Transverse colon (tissue), 4 donors: ENCODE results near the gene LAMB4. TPM values are rescaled to one million over a fixed set of nuclear protein-coding genes. Genes with fewer than 3 reads are reported as not detected.
"Not testable (repeated sequence)": the region's sequence is repeated elsewhere in the genome, so short reads cannot be mapped to it uniquely, and the experiment has no call there.

Experiments used
- DNase-seq: peaks from one replicate; pipeline ENCODE4 v3.0.0-alpha.2; 2019
- H3K27ac ChIP-seq, 4 donors: fragments of 200-600 bp; sonication (generic); 2 replicates each; pipeline ENCODE4 v1.5.1; 2016 to 2018; ENCODE audit warnings: inconsistent platforms in 4 of 4
- H3K27me3 ChIP-seq: fragments of 200-600 bp; sonication (generic); 2 replicates; pipeline ENCODE4 v1.5.1; 2017; ENCODE audit warnings: inconsistent platforms
- H3K36me3 ChIP-seq, 4 donors: fragments of 200-600 bp; sonication (generic); 2 replicates each; pipeline ENCODE4 v1.5.1; 2017 to 2019; ENCODE audit warnings: inconsistent platforms in 4 of 4
- H3K4me1 ChIP-seq, 4 donors: fragments of 200-600 bp; sonication (generic); 2 replicates each; pipeline ENCODE4 v1.5.1; 2017 to 2020; ENCODE audit warnings: inconsistent platforms in 4 of 4
- H3K4me3 ChIP-seq, 4 donors: fragments of 200-600 bp; sonication (generic); 1 replicate in 1 of 4; 2 replicates in 3 of 4; pipeline versions ENCODE4 v1.5.1 to v1.6.1; 2017 to 2019; ENCODE audit warnings: inconsistent platforms in 4 of 4
- H3K9me3 ChIP-seq, 2 donors: fragments of 200-600 bp; sonication (generic); 2 replicates each; pipeline ENCODE4 v1.5.1; 2017 to 2019; ENCODE audit warnings: inconsistent platforms in 2 of 2
- EP300 ChIP-seq: sonication (generic); formaldehyde crosslinking; IDR thresholded peaks from one replicate; pipeline ENCODE4 v1.6.1; 2017; ENCODE audit warnings: antibody characterized with exemption, low read depth
- POLR2A ChIP-seq: fragments of 450-650 bp; IDR thresholded peaks from one replicate; pipeline ENCODE4 v1.6.1; 2016; ENCODE audit warnings: antibody characterized with exemption, mild to moderate bottlenecking, moderate library complexity
- POLR2AphosphoS5 ChIP-seq, 3 donors: sonication (generic); formaldehyde crosslinking; IDR thresholded peaks; one replicate each; pipeline ENCODE4 v1.6.1; 2016; ENCODE audit warnings: antibody characterized with exemption in 3 of 3
- WGBS, 2 donors: methylation state at CpG; one replicate each; pipeline ENCODE4 v1.1.5; 2018; ENCODE audit warnings: low coverage in 1 of 2; 5-methylcytosine and 5-hydroxymethylcytosine counted together
- in situ Hi-C, 4 donors: fragments of 200-750 bp; cut with MboI; loops; one replicate each; pipeline versions ENCODE4 v1.15.0 to v1.15.1; 2017; ENCODE audit warnings: low sequenced_read_pairs in 3 of 4, low pct_ligation_motif_present in 1 of 4, low pct_unique_long_range_greater_than_20kb in 1 of 4
- intact Hi-C: fragments of 100-400 bp; cut with DNase I; formaldehyde crosslinking; loops from one replicate; pipeline ENCODE4 v1.15.1; 2023; ENCODE audit warnings: low total_unique reads
- total RNA-seq, 4 donors: library from RNA; depleted of rRNA; stranded (reverse); fragments of >200 nt; gene quantifications; one replicate each; pipeline ENCODE4 v1.1.0, GENCODE V29; 2016
- TF ChIP-seq, protein P1 (sequence below), 5 experiments: fragments of 200-600 bp in 3 of 5; fragments of 450-650 bp in 2 of 5; sonication (generic) in 3 of 5; IDR thresholded peaks; 1 replicate in 2 of 5; 2 replicates in 3 of 5; pipeline ENCODE4 v1.5.1; 2016 to 2017; ENCODE audit warnings: antibody characterized with exemption in 5 of 5, inconsistent platforms in 3 of 5, mild to moderate bottlenecking in 2 of 5, moderate library complexity in 1 of 5

The LAMB4 gene
- total RNA-seq, 4 donors from 2014 or later, result not detected

DNA sequence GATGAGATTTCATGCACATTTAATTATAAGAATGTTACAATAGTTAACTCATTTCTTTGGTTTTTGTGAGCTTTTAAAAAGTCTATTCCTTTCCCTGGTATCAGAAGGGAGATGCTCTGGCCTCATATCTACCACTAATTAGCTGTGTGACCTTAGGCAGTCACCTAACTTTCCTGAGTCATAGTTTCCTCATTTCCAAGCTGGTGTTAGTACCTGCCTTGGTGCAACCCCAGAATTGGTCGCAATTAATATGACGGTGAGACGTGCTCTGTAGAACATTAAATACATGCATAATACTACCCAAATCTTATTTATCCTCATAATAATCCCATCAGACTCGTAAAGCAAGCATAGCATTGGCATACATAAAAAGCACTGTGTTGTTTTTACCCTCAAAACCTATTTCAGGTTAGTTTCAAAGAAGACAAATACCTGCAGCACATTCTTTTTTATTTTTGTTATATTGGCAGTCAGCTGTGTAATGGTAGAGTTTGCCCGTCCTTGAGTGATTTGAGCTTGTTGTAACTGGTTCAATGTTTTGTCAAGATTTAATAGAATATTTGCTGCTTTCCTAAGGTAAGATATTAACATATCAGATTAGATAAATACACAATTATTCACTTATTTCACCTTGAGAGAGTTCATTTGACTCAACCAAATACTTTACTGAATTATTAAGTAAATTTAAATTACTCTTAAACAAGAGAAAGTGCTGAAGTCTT, 96.2 kb downstream of the LAMB4 start:
- Histone ChIP-seq H3K9me3 (no peaks in the 10 kb centered on the region), H3K4me1 (no peaks in the 10 kb centered on the region), H3K4me3 (no peak overlapping the region), H3K27ac (no peak overlapping the region), H3K36me3 (no peaks in the 10 kb centered on the region), H3K27me3 (no peaks in the 10 kb centered on the region)
- in situ Hi-C loops (no loop called here), intact Hi-C loops (no loop called here)
- TF ChIP-seq, protein P1, sequence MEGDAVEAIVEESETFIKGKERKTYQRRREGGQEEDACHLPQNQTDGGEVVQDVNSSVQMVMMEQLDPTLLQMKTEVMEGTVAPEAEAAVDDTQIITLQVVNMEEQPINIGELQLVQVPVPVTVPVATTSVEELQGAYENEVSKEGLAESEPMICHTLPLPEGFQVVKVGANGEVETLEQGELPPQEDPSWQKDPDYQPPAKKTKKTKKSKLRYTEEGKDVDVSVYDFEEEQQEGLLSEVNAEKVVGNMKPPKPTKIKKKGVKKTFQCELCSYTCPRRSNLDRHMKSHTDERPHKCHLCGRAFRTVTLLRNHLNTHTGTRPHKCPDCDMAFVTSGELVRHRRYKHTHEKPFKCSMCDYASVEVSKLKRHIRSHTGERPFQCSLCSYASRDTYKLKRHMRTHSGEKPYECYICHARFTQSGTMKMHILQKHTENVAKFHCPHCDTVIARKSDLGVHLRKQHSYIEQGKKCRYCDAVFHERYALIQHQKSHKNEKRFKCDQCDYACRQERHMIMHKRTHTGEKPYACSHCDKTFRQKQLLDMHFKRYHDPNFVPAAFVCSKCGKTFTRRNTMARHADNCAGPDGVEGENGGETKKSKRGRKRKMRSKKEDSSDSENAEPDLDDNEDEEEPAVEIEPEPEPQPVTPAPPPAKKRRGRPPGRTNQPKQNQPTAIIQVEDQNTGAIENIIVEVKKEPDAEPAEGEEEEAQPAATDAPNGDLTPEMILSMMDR (IDR thresholded peaks at IDR 0.05), result no peak
- TF ChIP-seq EP300 (no peak), POLR2A (no peak)
- DNase-seq, result no peak
- 88 to 93% methylated on average over 1 to 5 of the region's 5 CpGs for whole genome bisulfite sequencing, 2 donors

DNA sequence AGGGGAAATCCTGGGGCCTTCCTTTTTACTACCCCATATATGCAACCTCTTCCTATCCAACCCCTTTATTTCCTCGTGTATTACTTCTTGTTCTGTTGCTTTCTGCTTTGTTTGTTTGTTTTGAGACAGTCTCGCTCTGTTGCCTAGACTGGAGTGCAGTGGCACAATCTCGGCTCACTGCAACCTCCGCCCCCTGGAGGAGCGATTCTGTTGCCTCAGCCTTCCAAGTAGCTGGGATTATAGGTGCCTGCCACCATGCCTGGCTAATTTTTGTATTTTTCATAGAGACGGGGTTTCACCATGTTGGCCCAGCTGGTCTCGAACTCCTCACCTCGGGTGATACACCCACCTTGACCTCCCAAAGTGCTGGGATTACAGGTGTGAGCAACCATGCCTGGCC, 96.9 kb downstream of the LAMB4 start:
- H3K27ac ChIP-seq, in situ Hi-C loops, H3K27me3 ChIP-seq, DNase-seq, H3K36me3 ChIP-seq, intact Hi-C loops, H3K9me3 ChIP-seq, H3K4me3 ChIP-seq, H3K4me1 ChIP-seq: not testable (repeated sequence)
- WGBS, 2 donors, result 83 to 84% methylated on average over 2 to 8 of the region's 8 CpGs

DNA sequence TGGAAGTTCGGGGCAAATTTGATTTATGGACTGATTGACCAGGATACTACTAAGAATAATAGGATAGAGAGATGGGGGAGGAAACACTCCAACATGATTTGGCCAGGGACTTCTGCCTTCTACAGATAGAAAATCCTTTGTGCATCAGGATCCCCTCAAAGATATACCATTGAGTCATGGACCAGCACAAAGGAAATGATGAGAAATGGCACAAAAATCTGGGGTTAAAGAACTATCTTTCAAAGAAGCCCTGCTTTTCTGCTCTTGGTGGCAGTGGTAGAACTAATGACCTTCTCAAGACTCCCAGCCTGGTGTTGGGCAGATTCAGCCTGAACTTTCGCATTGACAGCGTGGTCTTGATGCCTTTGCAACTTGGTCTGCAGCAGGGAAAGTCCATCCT, 99.6 kb downstream of the LAMB4 start:
- no peaks in the 10 kb centered on the region for H3K9me3 ChIP-seq
- intact Hi-C loops, result no loop called here
- H3K36me3 ChIP-seq, result no peaks in the 10 kb centered on the region
- no peak overlapping the region for H3K27ac ChIP-seq
- in situ Hi-C loops, result no loop called here
- peaks cover 0 to 2% (median 0%) of the 10 kb centered on the region in 4 donors for H3K4me1 ChIP-seq
- H3K4me3 ChIP-seq, result no peak overlapping the region
- H3K27me3 ChIP-seq, result no peaks in the 10 kb centered on the region
- TF ChIP-seq POLR2AphosphoS5 (IDR thresholded peaks at IDR 0.05) (no peak), EP300 (no peak), POLR2A (no peak)
- TF ChIP-seq, protein P1 (IDR thresholded peaks at IDR 0.05), result no peak
- no peak for DNase-seq
- WGBS, 2 donors, result 92 to 93% methylated on average over 3 of the region's 3 CpGs

DNA sequence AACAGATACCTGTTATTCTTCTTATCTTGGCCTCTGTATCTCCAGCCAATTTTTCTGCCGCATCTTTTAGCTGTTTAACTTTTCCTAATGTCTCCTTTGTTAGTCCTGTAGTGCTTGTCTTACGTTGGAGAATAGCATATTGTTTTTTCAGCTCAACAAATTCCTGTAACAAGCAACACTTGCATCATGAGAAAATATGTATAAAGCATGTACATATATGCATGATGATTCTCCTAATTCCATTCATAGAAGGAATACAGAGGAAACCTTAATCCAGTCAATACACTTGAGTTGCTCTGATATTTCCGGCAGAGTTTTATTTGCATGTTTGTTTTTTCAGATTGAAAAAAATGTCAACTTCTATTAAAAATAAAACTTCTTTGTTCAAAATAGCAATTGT, 101.1 kb downstream of the LAMB4 start:
- Histone ChIP-seq H3K27me3 (no peaks in the 10 kb centered on the region), H3K27ac (no peak overlapping the region), H3K4me1 (peaks cover 0 to 2% (median 0%) of the 10 kb centered on the region in 4 donors), H3K36me3 (no peaks in the 10 kb centered on the region), H3K4me3 (no peak overlapping the region), H3K9me3 (no peaks in the 10 kb centered on the region)
- 91 to 94% methylated on average over 3 of the region's 3 CpGs for WGBS, 2 donors
- intact Hi-C loops, result no loop called here
- no peak for DNase-seq
- in situ Hi-C loops, result no loop called here
- TF ChIP-seq, protein P1 (IDR thresholded peaks at IDR 0.05), result no peak

DNA sequence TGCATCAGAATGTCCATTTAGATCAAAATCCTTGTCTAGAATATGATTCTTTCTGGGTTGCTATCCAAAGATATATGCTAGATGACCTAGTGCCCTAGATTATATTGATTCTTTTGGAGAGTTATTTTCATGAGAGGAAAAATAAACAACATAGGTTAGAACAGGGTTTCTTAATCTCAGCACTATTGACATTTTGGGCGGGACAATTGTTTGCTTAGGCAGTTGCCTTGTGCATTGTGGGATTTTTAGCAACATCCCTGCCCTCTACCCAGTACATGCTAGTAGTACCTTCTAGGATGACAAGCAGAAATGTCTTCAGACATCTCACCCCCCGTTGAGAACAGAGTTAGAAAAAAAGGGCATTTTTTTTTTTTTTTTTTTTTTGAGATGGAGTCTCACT, 102.0 kb downstream of the LAMB4 start:
- H3K27ac ChIP-seq, result no peak overlapping the region
- H3K36me3 ChIP-seq, result no peaks in the 10 kb centered on the region
- in situ Hi-C loops (no loop called here), intact Hi-C loops (no loop called here)
- DNase-seq, result no peak
- H3K27me3 ChIP-seq, result no peaks in the 10 kb centered on the region
- WGBS, 2 donors, result 11 to 54% methylated on average over 2 of the region's 2 CpGs
- no peak overlapping the region for H3K4me3 ChIP-seq
- TF ChIP-seq, protein P1 (IDR thresholded peaks at IDR 0.05), result no peak
- peak in 1 of 3 donors; percentile 25 for TF ChIP-seq POLR2AphosphoS5 (IDR thresholded peaks at IDR 0.05)
- H3K9me3 ChIP-seq, result no peaks in the 10 kb centered on the region
- peaks cover 0 to 3% (median 0%) of the 10 kb centered on the region in 4 donors for H3K4me1 ChIP-seq
